ENCODE results near the gene RER1. TPM values are rescaled to one million over a fixed set of nuclear protein-coding genes. Genes with fewer than 3 reads are reported as not detected.

Gene RER1
- total RNA-seq, 1 donor from 2014 or later, result 49.6 TPM

DNA sequence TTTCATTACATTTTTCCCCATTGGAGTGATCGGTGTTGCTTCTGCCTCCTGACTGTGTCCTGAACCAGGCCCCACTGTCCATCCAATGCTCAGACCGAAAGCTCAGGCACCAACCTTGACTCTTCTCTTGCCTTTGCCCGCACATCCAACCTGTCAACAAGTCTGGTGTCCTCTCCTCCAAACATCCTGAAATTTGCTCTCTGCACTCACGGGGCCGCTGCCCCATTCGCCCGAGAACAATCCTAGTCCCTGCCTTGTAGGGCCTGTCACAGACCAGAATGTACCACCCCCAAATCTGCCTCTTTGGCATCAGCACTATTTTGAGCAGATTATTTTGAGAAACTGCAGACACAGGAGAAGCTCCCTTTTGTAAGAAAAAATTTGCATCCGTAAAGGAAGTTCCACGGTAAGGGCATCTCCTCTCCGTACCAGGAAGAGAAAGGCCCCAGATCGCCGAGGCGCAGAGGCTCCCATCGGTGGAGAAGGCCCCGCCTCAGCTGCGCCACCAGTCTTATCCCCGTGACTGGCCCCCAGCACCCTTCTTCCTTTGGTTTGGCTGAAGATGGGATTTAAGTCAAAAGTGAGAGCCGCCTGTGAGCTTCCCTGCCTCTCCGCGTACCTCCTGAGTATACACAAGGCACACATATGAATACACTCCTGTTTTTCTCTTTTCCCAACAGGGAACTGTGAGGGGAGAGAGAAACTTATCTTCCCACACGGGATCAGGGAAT is 7.3 kb upstream of the RER1 start:
- H3K36me3 ChIP-seq, result no peaks in the 10 kb centered on the region
- no peak for DNase-seq (ENCODE audit: extremely low spot score in 2 of 2)
- H3K27me3 ChIP-seq, result no peaks in the 10 kb centered on the region
- H3K27ac ChIP-seq, result no peak overlapping the region
- peaks cover 11% of the 10 kb centered on the region for H3K4me1 ChIP-seq
- H3K9me3 ChIP-seq, result no peaks in the 10 kb centered on the region
- intact Hi-C loops (cut with DNase I), result no loop called here
- no peak overlapping the region for H3K4me3 ChIP-seq
- TF ChIP-seq POLR2AphosphoS5 (IDR thresholded peaks at IDR 0.05; ENCODE audit: insufficient read depth in 1 of 2, low read depth in 1 of 2) (no peak), POLR2A (IDR thresholded peaks at IDR 0.05) (no peak)

DNA sequence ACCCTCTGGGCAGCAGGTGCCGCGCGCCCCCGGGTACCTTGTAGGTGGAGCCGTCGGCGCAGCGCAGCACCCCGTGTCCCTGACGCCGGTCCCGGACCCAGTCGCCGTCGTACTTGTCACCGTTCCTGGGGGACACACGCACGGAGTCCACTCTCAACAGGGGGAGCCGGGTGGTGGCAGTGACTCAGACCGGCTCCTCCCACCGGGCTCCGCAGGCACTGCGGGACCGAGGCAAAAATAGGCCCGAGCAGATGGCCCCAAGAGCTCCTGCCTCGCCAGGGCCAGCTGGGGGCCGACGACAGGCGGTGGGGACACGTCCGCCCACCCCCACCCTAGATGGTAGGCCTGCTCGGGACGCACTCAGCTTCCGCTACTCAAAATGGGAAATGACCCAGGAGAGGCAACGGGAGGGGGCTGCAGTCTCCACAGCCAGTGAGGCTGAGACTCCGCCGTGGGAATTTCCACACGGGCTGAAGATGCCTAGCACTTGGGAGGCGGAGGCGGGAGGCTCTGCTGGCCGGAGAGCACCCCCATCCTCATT is 6.6 kb upstream of the RER1 start:
- DNase-seq (ENCODE audit: extremely low spot score in 2 of 2), result no peak
- Histone ChIP-seq H3K4me1 (peaks cover 14% of the 10 kb centered on the region), H3K36me3 (no peaks in the 10 kb centered on the region), H3K27ac (no peak overlapping the region), H3K4me3 (no peak overlapping the region), H3K9me3 (no peaks in the 10 kb centered on the region), H3K27me3 (no peaks in the 10 kb centered on the region)
- TF ChIP-seq POLR2AphosphoS5 (IDR thresholded peaks at IDR 0.05; ENCODE audit: insufficient read depth in 1 of 2, low read depth in 1 of 2) (no peak), POLR2A (IDR thresholded peaks at IDR 0.05) (no peak)
- TF ChIP-seq, protein P1, sequence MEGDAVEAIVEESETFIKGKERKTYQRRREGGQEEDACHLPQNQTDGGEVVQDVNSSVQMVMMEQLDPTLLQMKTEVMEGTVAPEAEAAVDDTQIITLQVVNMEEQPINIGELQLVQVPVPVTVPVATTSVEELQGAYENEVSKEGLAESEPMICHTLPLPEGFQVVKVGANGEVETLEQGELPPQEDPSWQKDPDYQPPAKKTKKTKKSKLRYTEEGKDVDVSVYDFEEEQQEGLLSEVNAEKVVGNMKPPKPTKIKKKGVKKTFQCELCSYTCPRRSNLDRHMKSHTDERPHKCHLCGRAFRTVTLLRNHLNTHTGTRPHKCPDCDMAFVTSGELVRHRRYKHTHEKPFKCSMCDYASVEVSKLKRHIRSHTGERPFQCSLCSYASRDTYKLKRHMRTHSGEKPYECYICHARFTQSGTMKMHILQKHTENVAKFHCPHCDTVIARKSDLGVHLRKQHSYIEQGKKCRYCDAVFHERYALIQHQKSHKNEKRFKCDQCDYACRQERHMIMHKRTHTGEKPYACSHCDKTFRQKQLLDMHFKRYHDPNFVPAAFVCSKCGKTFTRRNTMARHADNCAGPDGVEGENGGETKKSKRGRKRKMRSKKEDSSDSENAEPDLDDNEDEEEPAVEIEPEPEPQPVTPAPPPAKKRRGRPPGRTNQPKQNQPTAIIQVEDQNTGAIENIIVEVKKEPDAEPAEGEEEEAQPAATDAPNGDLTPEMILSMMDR (IDR thresholded peaks at IDR 0.05), result no peak
- intact Hi-C loops (cut with DNase I), result no loop called here

DNA sequence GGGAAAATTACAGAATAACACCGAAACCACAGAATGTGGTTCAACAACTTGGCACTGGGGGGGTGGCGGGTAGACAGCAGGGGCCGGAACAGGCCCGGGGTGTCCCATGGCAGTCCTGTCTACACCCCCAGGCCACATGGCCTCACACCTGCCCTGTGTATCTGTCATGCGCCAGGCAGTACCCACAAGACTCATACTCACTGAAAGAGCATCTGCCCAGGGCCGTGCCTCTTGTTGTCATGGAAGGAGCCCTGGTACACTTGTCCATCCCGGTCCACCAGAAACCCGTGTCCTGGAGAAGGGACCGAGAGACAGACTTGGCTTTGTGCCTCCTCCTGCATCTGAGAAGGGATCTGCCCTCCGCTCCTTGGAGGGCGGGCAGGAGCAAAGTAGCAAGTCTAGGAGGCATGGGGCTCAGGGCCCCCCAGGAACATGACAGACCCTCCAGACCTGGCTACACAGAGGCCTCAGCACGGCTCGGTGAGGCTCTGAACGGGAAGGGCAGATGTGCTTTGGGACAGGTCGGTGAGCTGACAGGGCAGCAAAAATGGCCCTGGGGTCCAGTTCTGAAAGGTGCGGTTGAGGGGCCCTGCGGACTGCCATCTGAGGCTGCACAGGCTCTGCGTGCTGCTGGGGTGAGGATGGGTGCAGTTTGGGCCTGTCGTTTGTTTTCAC is 5.9 kb upstream of the RER1 start:
- TF ChIP-seq, protein P1 (IDR thresholded peaks at IDR 0.05), result no peak
- TF ChIP-seq POLR2AphosphoS5 (IDR thresholded peaks at IDR 0.05; ENCODE audit: insufficient read depth in 1 of 2, low read depth in 1 of 2), result no peak
- TF ChIP-seq POLR2A (IDR thresholded peaks at IDR 0.05), result no peak
- no peak overlapping the region for H3K4me3 ChIP-seq
- H3K27ac ChIP-seq, result no peak overlapping the region
- DNase-seq (ENCODE audit: extremely low spot score in 2 of 2), result no peak
- peaks cover 21% of the 10 kb centered on the region for H3K4me1 ChIP-seq
- intact Hi-C loops (cut with DNase I), result no loop called here
- no peaks in the 10 kb centered on the region for H3K27me3 ChIP-seq
- no peaks in the 10 kb centered on the region for H3K36me3 ChIP-seq
- H3K9me3 ChIP-seq, result no peaks in the 10 kb centered on the region

DNA sequence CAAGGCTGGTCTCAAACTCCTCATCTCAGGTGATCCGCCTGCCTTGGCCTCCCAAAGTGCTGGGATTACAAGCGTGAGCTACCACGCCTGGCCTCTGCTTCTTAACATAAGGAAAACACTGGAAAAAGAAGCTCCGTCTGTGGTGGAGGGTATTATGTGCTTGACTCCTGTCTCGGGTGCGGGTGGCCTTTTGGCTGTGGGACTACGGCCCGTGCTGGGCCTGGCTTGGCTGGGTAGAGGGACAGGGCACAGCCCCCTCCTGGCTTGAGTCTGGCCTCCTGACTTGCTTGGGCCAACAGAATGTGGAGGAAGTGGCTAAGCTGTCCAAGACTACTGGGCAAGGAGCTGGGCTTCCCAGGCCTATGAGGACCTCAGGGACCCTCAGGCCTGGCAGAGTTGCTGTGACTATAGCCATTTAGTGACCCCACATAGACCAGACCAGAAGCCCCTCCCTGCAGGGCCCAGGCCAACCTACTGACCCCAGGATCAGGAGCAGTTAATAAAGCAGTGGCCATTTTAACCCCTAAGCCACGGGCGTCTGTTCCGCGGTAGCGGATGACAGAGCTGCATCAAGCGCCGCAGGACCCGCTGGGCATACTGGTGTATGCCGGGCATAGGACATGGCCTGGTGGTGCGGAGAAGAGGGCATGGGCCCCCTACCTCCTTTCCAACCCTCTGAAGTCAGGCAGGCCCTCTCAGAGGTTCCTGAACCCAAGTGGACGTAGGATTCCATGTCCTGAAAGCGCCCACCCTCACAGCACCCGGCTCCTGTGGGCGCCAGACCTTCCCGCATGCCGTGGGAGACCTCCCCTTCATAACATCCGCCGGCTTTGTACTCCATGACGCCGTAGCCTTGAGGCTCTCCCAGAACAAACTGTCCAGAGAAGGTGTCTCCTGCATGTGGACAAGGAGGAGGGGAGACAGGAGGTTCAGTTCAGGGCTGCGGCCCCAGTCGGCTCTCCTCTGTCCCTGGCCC is 4.7 kb upstream of the RER1 start:
- intact Hi-C loops (cut with DNase I), result no loop called here
- Histone ChIP-seq H3K36me3 (no peaks in the 10 kb centered on the region), H3K27ac (no peak overlapping the region), H3K27me3 (no peaks in the 10 kb centered on the region), H3K4me3 (no peak overlapping the region), H3K9me3 (no peaks in the 10 kb centered on the region), H3K4me1 (peaks cover 16% of the 10 kb centered on the region)
- TF ChIP-seq POLR2AphosphoS5 (IDR thresholded peaks at IDR 0.05; ENCODE audit: insufficient read depth in 1 of 2, low read depth in 1 of 2), result no peak
- no peak for TF ChIP-seq POLR2A (IDR thresholded peaks at IDR 0.05)
- TF ChIP-seq, protein P1 (IDR thresholded peaks at IDR 0.05), result no peak
- DNase-seq (ENCODE audit: extremely low spot score in 2 of 2), result no peak

All from vagina (tissue), 2 donors.